Measurements from ENCODE around the gene YIPF2.
"Not testable (repeated sequence)": the region's sequence is repeated elsewhere in the genome, so short reads cannot be mapped to it uniquely, and the experiment has no call there.

The YIPF2 gene

GRCh38 chr19:10941649-10942048 is 13.2 kb upstream of the YIPF2 start:
- DNase-seq (ENCODE audit: low read depth in 2 of 2): not testable (repeated sequence)

DNA sequence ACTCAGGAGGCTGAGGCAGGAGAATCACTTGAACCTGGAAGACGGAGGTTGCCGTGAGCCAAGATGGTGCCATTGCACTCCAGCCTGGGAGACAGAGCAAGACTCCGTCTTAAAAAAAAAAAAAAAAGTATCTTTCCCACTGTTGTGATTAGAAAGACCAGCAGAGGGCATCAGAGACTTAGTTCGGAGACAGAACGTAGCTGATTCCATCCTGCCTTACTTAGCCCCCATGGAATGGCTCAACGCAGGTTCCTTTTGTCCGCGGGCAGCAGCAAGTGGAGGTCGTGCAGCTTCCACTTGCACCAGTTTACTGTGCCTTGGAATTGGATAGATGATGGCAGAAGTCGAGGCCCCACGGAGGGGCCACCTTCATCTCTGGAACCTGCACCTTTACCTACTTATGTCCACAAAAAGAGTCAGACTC is 8.2 kb upstream of the YIPF2 start:
- DNase-seq (ENCODE audit: low read depth in 2 of 2): no peak

- no peak for DNase-seq (ENCODE audit: low read depth in 2 of 2)
Measured at GRCh38 chr19:10935371-10936059, 7.1 kb upstream of the YIPF2 start.

DNA sequence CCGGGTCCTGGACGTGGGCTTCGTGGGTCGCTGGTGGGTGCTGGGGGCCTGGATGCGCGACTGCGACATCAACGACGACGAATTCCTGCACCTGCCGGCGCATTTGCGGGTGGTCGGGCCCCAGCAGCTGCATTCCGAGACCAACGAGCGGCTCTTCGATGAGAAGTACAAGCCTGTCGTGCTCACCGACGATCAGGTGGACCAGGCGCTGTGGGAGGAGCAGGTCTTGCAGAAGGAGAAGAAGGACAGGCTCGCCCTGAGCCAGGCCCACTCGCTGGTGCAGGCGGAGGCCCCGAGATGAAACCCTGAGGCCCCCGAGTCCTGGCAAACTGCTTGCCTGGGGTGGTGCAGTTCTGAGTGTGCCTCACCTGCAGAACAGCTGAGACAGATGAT is 959 bp upstream of the YIPF2 start:
- DNase-seq (ENCODE audit: low read depth in 2 of 2): no peak

DNA sequence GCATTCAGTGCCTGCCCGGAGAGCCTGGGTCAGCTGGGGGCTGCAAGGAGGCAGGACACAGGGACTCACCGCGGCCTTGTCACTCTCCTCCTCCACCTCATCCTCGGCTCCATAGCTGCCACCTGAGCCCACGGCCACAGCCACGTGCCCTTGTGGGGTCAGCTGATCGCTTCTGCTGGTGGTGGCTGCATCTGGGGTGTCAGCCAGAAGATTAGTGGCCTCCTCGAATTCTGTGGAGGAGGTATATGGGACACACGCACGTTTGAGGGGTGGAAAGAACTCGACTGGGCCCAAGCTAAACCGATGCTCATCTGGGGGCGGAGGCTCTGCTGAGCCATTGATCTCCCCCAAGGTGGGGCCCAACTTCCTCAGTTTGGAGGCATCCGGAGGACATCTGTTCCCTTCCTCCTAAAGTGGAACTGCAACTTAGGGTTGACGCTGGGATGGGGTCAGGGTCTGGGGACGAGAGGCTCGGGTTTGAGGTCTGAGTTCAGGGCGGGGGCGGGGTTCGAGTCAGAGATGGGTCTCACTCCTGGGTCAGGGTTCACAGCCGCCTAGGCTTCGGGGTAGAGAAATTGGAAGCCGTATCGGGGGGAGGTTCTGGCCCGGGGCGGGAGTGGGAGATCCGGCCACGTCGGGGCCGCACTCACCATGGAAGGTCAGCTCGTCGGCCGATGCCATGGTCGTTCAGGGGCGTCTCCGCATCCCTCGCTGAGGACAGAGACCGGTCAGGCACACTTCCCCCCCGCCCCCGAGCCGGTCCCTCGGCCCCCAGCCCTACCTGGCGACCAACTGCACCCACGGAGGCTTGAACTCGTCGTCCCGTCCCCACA is 493 bp downstream of the YIPF2 start:
- DNase-seq (ENCODE audit: low read depth in 2 of 2): no peak

GRCh38 chr19:10924597-10924996 is 3.8 kb downstream of the YIPF2 start:
- DNase-seq (ENCODE audit: low read depth in 2 of 2): no peak

DNA sequence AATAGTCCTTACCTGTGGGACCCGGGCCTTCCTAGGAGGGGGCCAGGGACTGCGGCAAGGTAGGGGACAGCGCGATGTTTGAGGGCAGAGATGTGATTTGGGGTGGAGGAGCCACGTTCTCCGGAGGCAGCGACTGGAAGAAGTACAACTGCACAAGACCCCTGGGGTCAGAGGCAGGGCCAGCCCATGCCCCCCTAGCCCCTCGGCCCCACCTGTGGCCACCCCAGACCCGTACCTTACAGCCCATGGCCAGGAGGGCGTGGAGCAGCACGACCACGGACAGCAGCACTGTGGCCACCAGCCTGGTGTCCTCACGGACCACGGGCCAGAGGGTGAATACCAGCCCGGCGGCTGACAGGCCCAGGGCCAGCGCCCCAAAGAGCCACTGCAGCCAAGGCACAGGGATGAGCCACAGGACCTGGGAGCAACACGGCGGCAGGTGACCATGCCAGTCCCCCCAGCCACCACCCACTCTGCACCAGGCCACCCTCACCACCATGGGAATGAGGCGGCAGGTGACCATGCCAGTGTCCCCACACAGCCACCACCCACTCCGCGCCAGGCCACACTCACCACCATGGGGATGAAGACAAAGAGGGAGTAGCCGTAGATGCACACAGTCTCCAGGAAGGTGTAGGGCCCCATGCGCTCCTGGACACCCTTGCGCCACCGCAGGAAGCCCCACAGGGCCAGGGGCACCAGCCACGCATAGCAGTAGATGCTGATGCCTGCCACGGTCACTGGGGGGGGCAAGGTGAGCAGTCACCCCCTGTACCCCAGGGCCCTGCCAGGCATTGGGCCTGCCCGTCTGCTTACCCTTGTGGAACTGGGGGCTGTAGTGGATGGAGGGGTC is 5.0 kb downstream of the YIPF2 start:
- no peak for DNase-seq (ENCODE audit: low read depth in 2 of 2)

DNA sequence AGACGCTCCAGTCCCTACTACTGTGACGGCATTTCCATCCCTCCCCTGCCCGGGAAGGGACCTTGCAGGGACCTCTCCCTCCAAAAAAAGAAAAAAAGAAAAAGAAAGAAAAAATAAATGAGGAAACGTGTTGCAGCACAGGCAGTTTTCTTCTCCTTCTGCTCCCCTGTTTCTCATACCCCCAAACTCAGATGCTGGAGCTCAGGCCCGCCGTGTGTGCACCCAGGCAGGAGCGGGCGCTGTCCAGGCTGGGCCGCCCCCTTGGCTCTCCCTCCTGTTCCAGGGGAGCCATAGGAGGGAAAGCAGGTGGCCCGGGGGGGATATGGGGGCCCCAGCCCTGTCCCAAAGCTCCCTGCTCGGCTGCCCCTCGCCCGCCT is 5.8 kb downstream of the YIPF2 start:
- DNase-seq (ENCODE audit: low read depth in 2 of 2): no peak

GRCh38 chr19:10921910-10922637 is 6.4 kb downstream of the YIPF2 start:
- no peak for DNase-seq (ENCODE audit: low read depth in 2 of 2)

- DNase-seq (ENCODE audit: low read depth in 2 of 2): no peak
Measured at GRCh38 chr19:10921199-10921909, 7.1 kb downstream of the YIPF2 start.

DNA sequence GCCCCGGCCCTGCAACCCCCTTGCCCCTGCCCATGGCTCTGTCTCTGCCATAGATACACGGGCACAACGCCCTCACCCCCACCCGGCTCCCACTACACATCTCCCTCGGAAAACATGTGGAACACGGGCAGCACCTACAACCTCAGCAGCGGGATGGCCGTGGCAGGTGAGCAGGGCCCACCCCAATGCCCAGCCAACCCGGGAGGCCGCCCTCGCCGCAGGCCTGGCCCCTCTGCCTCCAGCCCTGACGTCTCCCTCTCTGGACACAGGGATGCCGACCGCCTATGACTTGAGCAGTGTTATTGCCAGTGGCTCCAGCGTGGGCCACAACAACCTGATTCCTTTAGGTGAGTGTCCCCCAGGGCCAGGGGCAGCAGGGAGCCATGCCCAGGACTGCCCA is 7.7 kb downstream of the YIPF2 start:
- DNase-seq (ENCODE audit: low read depth in 2 of 2): no peak

DNA sequence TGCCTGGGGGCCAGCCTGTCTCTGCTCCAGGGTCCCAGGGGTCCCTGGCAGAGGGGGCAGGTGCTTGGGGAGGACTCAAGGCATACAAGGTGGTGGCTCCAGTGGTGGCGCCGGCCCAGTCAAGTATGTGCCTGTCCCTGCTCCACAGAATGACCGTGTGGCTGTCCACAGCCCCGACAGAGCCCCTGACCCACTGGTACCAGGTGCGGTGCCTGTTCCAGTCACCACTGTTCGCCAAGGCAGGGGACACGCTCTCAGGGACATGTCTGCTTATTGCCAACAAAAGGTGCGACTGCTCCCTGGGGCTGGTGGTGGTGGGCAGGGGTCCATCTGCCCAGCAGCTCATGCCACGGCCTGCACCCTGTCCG is 8.2 kb downstream of the YIPF2 start:
- DNase-seq (ENCODE audit: low read depth in 2 of 2): no peak

- DNase-seq (ENCODE audit: low read depth in 2 of 2): no peak
Measured at GRCh38 chr19:10919352-10920287, 8.8 kb downstream of the YIPF2 start.

- no peak for DNase-seq (ENCODE audit: low read depth in 2 of 2)
Measured at GRCh38 chr19:10918359-10918758, 10.1 kb downstream of the YIPF2 start.

DNA sequence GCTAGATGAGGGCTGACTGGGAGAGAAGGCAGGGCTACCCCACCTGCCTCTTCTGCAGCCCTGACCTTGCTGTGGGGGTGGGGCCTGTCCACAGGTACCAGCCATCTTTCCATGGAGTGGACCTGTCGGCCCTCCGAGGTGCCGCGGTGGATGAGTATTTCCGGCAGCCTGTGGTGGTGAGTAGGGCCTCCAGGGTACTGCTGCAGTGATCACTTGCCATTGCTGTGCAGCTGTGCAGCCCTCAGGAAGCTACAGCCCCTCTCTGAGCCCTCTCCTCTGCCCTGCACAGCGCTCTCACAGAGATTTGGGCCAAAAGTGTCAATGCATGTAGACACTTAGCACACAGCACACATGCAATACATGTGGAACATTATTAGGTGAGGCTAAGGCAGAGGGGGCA is 11.8 kb downstream of the YIPF2 start:
- no peak for DNase-seq (ENCODE audit: low read depth in 2 of 2)

DNA sequence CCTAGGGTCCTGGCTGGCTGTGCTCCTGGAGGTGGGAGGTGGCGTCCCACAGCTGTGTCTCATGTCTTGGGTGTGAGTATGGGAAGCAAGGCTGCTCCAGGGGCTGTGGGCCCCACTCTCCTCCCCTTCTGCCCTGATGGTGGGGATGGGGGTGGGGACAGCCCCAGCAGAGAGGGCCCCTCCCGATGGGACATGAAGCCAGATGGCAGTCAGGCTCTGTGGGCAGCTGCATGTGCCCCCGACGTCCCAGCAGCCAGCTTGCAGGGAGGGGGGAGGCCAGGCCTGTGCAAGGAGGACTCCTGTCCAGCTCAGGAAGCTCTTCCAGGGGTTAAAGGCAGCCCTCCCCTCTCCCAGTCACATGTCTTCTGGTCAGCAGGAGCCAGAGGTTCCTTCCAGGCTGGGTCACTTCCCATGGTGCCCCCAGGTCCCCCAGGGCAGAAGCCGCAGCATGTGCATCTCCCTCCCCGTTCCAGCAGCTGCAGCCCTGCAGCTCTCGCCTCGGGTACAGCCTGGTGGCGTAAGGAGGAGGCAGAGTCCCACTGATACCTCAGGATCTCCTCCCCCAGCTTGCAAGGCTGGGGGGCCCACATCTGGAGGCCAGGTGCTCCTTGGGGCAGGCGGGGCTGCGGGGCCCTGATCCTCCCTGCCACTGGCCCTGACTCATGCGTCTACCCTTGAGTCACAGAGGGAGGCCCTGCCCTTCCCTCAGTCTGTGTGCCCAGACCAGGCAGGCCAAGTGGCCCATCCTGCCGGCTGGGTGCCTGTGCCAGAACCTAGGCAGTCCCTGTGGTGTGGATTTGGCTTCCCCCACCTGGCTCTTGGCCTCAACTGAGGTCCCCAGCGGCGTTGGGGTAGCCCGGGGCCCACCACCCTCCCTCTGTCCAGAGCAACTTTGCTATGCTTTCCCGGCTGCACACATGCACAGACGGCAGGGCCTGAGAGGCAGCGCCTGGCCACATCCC is 13.0 kb downstream of the YIPF2 start:
- no peak for DNase-seq (ENCODE audit: low read depth in 2 of 2)

- no peak for DNase-seq (ENCODE audit: low read depth in 2 of 2)
Measured at GRCh38 chr19:10913716-10914340, 14.6 kb downstream of the YIPF2 start.

DNA sequence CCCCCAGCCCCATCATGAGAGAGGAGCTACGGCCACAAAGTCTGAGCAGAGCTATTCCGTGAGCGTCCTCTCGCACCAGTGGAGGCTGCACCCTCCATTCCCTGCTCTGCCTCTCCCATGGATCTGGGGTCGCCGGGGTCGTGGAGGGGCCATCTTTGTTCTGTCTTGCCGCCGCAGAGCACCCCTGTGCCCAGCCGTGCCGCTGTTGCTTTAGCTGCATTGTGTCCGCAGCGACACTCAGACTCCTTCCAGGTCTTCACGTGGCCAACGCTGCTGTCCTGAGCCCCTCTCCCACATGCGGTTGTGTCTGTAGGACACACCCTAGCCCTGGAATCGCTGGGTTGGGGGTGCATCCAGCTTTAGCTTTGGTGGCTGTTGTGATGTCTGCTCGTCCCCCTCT is 15.8 kb downstream of the YIPF2 start:
- no peak for DNase-seq (ENCODE audit: low read depth in 2 of 2)

Measured in stimulated activated CD8-positive, alpha-beta memory T cell treated with anti-CD3 and anti-CD28 coated beads, Interleukin-7, amount 100 ng/mL, for 1 hour (primary cell).